SK-N-SH (cell line): Measurements from ENCODE around the gene PARD3B. TPM values are rescaled to one million over a fixed set of nuclear protein-coding genes. Genes with fewer than 3 reads are reported as not detected.

Source experiments
- CTCF ChIA-PET: fragments of 300-600, 350-600 bp; formaldehyde crosslinking; extraction: SDS; loops from one replicate; lab custom pipeline; 2021; lab: Yijun Ruan, JAX
- POLR2A ChIA-PET: fragments of 350-600 bp; sonication (Branson Sonifier 250); formaldehyde crosslinking; extraction: SDS; loops from one replicate; lab custom pipeline; 2020; ENCODE audit warnings: antibody characterized with exemption, inconsistent platforms; lab: Yijun Ruan, JAX
- DNase-seq: peaks from one replicate; pipeline ENCODE4 v3.0.0; 2012
- H2AFZ ChIP-seq: fragments of 200-600 bp; sonication (generic); 2 replicates; pipeline ENCODE4 v1.8.1; 2016; ENCODE audit warnings: antibody characterized with exemption, mild to moderate bottlenecking, low read depth
- H3F3A ChIP-seq: fragments of 200-600 bp; sonication (generic); replicated peaks from 2 replicates; pipeline ENCODE3; 2016; ENCODE audit warnings: antibody characterized with exemption, mild to moderate bottlenecking; ENCODE audit not compliant: insufficient read depth
- H3K27ac ChIP-seq, 2 experiments: fragments of 200-500 bp in 1 of 2; fragments of 200-600 bp in 1 of 2; sonication (Bioruptor generic) in 1 of 2; sonication (generic), shearing (Covaris generic) in 1 of 2; 2 replicates each; pipeline versions ENCODE4 v1.5.1 to v1.6.1; 2014 to 2016; ENCODE audit warnings: low read depth in 2 of 2, inconsistent platforms in 1 of 2, low read length in 1 of 2, mild to moderate bottlenecking in 1 of 2, mixed read lengths in 1 of 2
- H3K27me3 ChIP-seq: fragments of 200-600 bp; sonication (generic), shearing (Covaris generic); 2 replicates; pipeline ENCODE4 v1.6.1; 2016; ENCODE audit warnings: mixed run types; ENCODE audit not compliant: insufficient read depth
- H3K36me3 ChIP-seq, 2 experiments: fragments of 200-500 bp in 1 of 2; fragments of 200-600 bp in 1 of 2; sonication (Bioruptor generic) in 1 of 2; sonication (generic) in 1 of 2; replicated peaks in 1 of 2; 2 replicates each; pipeline versions ENCODE3 to v1.5.1; 2014 to 2016; ENCODE audit warnings: low read length in 1 of 2, mild to moderate bottlenecking in 1 of 2; ENCODE audit not compliant: insufficient read depth in 2 of 2, control insufficient read depth in 1 of 2
- H3K4me1 ChIP-seq, 2 experiments: fragments of 200-500 bp in 1 of 2; fragments of 200-600 bp in 1 of 2; sonication (Bioruptor generic) in 1 of 2; sonication (generic), shearing (Covaris generic) in 1 of 2; 2 replicates each; pipeline versions ENCODE4 v1.5.1 to v1.6.1; 2014 to 2016; ENCODE audit warnings: low read depth in 1 of 2, low read length in 1 of 2, mixed run types in 1 of 2; ENCODE audit not compliant: insufficient read depth in 2 of 2, control insufficient read depth in 1 of 2
- H3K4me2 ChIP-seq: fragments of 200-600 bp; sonication (generic), shearing (Covaris generic); 2 replicates; pipeline ENCODE4 v1.6.1; 2017; ENCODE audit warnings: mixed run types
- H3K4me3 ChIP-seq, 2 experiments: fragments of 200-500 bp in 1 of 2; fragments of 200-600 bp in 1 of 2; sonication (Bioruptor generic) in 1 of 2; sonication (generic), shearing (Covaris generic) in 1 of 2; 2 replicates each; pipeline versions ENCODE4 v1.5.1 to v1.8.1; 2014 to 2016; ENCODE audit warnings: low read depth in 2 of 2, inconsistent platforms in 1 of 2, low read length in 1 of 2, mild to moderate bottlenecking in 1 of 2, mixed read lengths in 1 of 2, moderate library complexity in 1 of 2
- H3K79me2 ChIP-seq: fragments of 200-600 bp; sonication (generic); 2 replicates; pipeline ENCODE4 v1.8.1; 2017; ENCODE audit warnings: mild to moderate bottlenecking; ENCODE audit not compliant: insufficient read depth
- H3K9ac ChIP-seq: fragments of 200-600 bp; sonication (generic); 2 replicates; pipeline ENCODE4 v1.6.1; 2017; ENCODE audit warnings: mixed run types
- H3K9me2 ChIP-seq: fragments of 200-600 bp; sonication (generic); 2 replicates; pipeline ENCODE4 v1.6.1; 2017; ENCODE audit warnings: mixed run types
- H3K9me3 ChIP-seq: fragments of 200-600 bp; sonication (generic); 2 replicates; pipeline ENCODE4 v1.6.1; 2017; ENCODE audit warnings: mixed run types, mild to moderate bottlenecking, moderate library complexity
- H4K20me1 ChIP-seq: fragments of 200-600 bp; sonication (generic); 2 replicates; pipeline ENCODE4 v1.6.1; 2017; ENCODE audit warnings: mild to moderate bottlenecking, mixed run types; ENCODE audit not compliant: insufficient read depth
- CHD2 ChIP-seq: fragments of 150-350 bp; IDR thresholded peaks from 2 replicates; pipeline ENCODE4 v1.6.1; 2018; ENCODE audit warnings: low read length; ENCODE audit not compliant: partially characterized antibody
- EP300 ChIP-seq, 2 experiments: IDR thresholded peaks; 2 replicates each; pipeline versions ENCODE4 v1.4.0 to v1.6.1; 2012; ENCODE audit warnings: borderline replicate concordance in 1 of 2, low read depth in 1 of 2, low read length in 1 of 2
- FOXJ3 ChIP-seq: sonication (generic); formaldehyde crosslinking; IDR thresholded peaks from 2 replicates; pipeline ENCODE4 v1.5.1; 2020; ENCODE audit warnings: mild to moderate bottlenecking, missing genetic modification reagents
- GATA2 ChIP-seq: sonication (generic); formaldehyde crosslinking; IDR thresholded peaks from 2 replicates; pipeline ENCODE4 v1.5.0; 2020; ENCODE audit warnings: mild to moderate bottlenecking, missing genetic modification reagents
- JUND ChIP-seq: IDR thresholded peaks from 2 replicates; pipeline ENCODE4 v1.4.0; 2012
- MEF2A ChIP-seq: IDR thresholded peaks from 2 replicates; pipeline ENCODE4 v1.4.0; 2012; ENCODE audit warnings: low read depth, borderline replicate concordance
- MXI1 ChIP-seq: IDR thresholded peaks from 2 replicates; pipeline ENCODE4 v1.6.1; 2012; ENCODE audit warnings: mild to moderate bottlenecking, low read depth, low read length, improper control_type of control experiment
- NFIC ChIP-seq: IDR thresholded peaks from 2 replicates; pipeline ENCODE4 v1.4.0; 2012; ENCODE audit warnings: borderline replicate concordance
- POLR2AphosphoS5 ChIP-seq: IDR thresholded peaks from 2 replicates; pipeline ENCODE4 v1.6.1; 2012; ENCODE audit warnings: low read depth, low read length
- RFX5 ChIP-seq: IDR thresholded peaks from 2 replicates; pipeline ENCODE4 v1.6.1; 2012; ENCODE audit warnings: mild to moderate bottlenecking, improper control_type of control experiment, low read length
- SMC3 ChIP-seq: IDR thresholded peaks from 2 replicates; pipeline ENCODE4 v1.6.1; 2012; ENCODE audit warnings: low read depth, low read length, improper control_type of control experiment
- TCF12 ChIP-seq: IDR thresholded peaks from 2 replicates; pipeline ENCODE4 v1.4.0; 2012
- YY1 ChIP-seq: IDR thresholded peaks from 2 replicates; pipeline ENCODE4 v1.4.0; 2012; ENCODE audit warnings: low read depth, mild to moderate bottlenecking
- WGBS: methylation state at CpG from one replicate; pipeline ENCODE4 v1.1.6; 2017; ENCODE audit warnings: low lambda C conversion rate; 5-methylcytosine and 5-hydroxymethylcytosine counted together
- polyA plus RNA-seq, 3 experiments: library from polyadenylated mRNA; depleted of rRNA; stranded (reverse); fragments of >200 nt; gene quantifications; 2 replicates each; pipeline ENCODE4 v1.2.3, GENCODE V29; 2012
- TF ChIP-seq, protein P1 (sequence below): IDR thresholded peaks from 2 replicates; pipeline ENCODE4 v1.4.0; 2012; ENCODE audit warnings: low read depth, borderline replicate concordance
- TF ChIP-seq, protein P2 (sequence below): IDR thresholded peaks from 2 replicates; pipeline ENCODE4 v1.6.1; 2012; ENCODE audit warnings: mild to moderate bottlenecking, low read depth, low read length, moderate library complexity
- TF ChIP-seq, protein P3 (sequence below): fragments of 200-600 bp; sonication (generic); IDR thresholded peaks from 2 replicates; pipeline ENCODE4 v1.6.1; 2017; ENCODE audit warnings: antibody characterized with exemption, mild to moderate bottlenecking, moderate library complexity

PARD3B gene
- polyA plus RNA-seq, 1 of the 3 experiments (the other 2 are of a cell fraction), result 0.87 TPM

DNA sequence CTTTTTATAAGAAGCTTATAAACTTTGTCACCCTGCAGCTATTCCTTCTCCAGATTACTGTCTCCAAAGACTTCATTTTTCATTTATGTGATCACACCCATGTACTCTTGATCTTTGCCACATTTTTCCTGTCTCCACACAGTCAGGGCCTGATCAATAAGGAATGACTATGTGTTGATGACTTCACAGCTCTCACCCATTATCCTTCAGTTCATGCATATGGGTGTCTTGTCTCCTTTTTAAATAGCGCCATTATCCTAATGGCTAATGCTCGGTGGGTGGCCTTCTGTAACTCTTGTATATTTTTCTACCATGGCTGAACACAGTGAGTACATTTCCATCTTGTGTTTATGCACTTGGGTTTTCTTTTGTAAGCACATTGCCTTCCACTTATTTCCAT is 801.4 kb downstream of the PARD3B start:
- Histone ChIP-seq H3K36me3 (no peaks in the 10 kb centered on the region), H3K9me2 (no peaks in the 10 kb centered on the region), H4K20me1 (no peaks in the 10 kb centered on the region), H3K4me2 (no peak overlapping the region), H3K27me3 (no peaks in the 10 kb centered on the region), H3K4me3 (no peak overlapping the region), H3K4me1 (no peaks in the 10 kb centered on the region; a peak in 2 of 4 replicates), H3F3A (no peaks in the 10 kb centered on the region), H3K9me3 (no peaks in the 10 kb centered on the region), H3K9ac (no peak overlapping the region), H3K79me2 (no peaks in the 10 kb centered on the region), H3K27ac (no peak overlapping the region), H2AFZ (no peak overlapping the region)
- no peak for TF ChIP-seq RFX5
- no peak for TF ChIP-seq FOXJ3 (CRISPR knock-in tag)
- TF ChIP-seq, protein P1, sequence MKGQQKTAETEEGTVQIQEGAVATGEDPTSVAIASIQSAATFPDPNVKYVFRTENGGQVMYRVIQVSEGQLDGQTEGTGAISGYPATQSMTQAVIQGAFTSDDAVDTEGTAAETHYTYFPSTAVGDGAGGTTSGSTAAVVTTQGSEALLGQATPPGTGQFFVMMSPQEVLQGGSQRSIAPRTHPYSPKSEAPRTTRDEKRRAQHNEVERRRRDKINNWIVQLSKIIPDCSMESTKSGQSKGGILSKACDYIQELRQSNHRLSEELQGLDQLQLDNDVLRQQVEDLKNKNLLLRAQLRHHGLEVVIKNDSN, result no peak
- no peak for TF ChIP-seq MEF2A
- no peak for TF ChIP-seq EP300 (IDR thresholded peaks at IDR 0.05; ENCODE audit: borderline replicate concordance in 1 of 2, low read depth in 1 of 2, low read length in 1 of 2)
- TF ChIP-seq SMC3, result no peak
- no peak for TF ChIP-seq MXI1
- no peak for TF ChIP-seq YY1
- TF ChIP-seq, protein P2, sequence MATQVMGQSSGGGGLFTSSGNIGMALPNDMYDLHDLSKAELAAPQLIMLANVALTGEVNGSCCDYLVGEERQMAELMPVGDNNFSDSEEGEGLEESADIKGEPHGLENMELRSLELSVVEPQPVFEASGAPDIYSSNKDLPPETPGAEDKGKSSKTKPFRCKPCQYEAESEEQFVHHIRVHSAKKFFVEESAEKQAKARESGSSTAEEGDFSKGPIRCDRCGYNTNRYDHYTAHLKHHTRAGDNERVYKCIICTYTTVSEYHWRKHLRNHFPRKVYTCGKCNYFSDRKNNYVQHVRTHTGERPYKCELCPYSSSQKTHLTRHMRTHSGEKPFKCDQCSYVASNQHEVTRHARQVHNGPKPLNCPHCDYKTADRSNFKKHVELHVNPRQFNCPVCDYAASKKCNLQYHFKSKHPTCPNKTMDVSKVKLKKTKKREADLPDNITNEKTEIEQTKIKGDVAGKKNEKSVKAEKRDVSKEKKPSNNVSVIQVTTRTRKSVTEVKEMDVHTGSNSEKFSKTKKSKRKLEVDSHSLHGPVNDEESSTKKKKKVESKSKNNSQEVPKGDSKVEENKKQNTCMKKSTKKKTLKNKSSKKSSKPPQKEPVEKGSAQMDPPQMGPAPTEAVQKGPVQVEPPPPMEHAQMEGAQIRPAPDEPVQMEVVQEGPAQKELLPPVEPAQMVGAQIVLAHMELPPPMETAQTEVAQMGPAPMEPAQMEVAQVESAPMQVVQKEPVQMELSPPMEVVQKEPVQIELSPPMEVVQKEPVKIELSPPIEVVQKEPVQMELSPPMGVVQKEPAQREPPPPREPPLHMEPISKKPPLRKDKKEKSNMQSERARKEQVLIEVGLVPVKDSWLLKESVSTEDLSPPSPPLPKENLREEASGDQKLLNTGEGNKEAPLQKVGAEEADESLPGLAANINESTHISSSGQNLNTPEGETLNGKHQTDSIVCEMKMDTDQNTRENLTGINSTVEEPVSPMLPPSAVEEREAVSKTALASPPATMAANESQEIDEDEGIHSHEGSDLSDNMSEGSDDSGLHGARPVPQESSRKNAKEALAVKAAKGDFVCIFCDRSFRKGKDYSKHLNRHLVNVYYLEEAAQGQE, result no peak
- TF ChIP-seq NFIC, result no peak
- TF ChIP-seq TCF12, result no peak
- TF ChIP-seq JUND, result no peak
- TF ChIP-seq, protein P3, sequence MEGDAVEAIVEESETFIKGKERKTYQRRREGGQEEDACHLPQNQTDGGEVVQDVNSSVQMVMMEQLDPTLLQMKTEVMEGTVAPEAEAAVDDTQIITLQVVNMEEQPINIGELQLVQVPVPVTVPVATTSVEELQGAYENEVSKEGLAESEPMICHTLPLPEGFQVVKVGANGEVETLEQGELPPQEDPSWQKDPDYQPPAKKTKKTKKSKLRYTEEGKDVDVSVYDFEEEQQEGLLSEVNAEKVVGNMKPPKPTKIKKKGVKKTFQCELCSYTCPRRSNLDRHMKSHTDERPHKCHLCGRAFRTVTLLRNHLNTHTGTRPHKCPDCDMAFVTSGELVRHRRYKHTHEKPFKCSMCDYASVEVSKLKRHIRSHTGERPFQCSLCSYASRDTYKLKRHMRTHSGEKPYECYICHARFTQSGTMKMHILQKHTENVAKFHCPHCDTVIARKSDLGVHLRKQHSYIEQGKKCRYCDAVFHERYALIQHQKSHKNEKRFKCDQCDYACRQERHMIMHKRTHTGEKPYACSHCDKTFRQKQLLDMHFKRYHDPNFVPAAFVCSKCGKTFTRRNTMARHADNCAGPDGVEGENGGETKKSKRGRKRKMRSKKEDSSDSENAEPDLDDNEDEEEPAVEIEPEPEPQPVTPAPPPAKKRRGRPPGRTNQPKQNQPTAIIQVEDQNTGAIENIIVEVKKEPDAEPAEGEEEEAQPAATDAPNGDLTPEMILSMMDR, result no peak
- WGBS, result 93% methylated on average over 2 of the region's 2 CpGs
- ChIA-PET CTCF (no interaction called here), POLR2A (no interaction called here)
- no peak for DNase-seq

DNA sequence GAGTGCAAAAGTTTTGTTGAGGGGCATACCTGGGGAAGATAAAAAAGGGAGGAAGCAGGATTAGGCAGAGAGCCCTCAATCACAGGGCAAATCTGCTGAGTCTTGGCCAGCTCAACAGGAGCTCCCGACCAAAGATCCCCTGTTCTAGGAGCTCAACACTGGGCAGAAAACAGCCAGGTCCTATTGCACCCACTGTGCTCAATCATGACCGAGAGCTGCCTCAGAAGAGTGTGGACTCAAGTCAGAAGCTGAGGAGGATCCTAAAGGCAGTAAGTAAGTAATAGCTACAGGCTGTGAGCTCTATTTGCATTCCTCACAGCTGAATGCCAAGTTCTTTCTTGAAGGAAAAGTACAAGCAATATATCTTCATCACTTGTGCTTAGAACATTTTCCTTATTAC is 802.6 kb downstream of the PARD3B start:
- Histone ChIP-seq H3K27ac (no peak overlapping the region), H3K4me2 (no peak overlapping the region), H3K9ac (no peak overlapping the region), H3K9me2 (no peaks in the 10 kb centered on the region), H2AFZ (no peak overlapping the region), H3K4me3 (no peak overlapping the region), H3K79me2 (no peaks in the 10 kb centered on the region), H3K4me1 (peaks cover 2 to 4% of the 10 kb centered on the region in 2 experiments), H3F3A (peaks cover 1% of the 10 kb centered on the region), H3K9me3 (no peaks in the 10 kb centered on the region), H3K36me3 (no peaks in the 10 kb centered on the region), H3K27me3 (no peaks in the 10 kb centered on the region), H4K20me1 (no peaks in the 10 kb centered on the region)
- CTCF ChIA-PET, result no interaction called here
- DNase-seq, result no peak
- POLR2A ChIA-PET, result no interaction called here
- whole genome bisulfite sequencing, result 80% methylated on average over 1 of the region's 2 CpGs
- TF ChIP-seq, protein P3, result no peak
- TF ChIP-seq POLR2AphosphoS5 (no peak), GATA2 (CRISPR knock-in tag) (no peak), MXI1 (no peak), CHD2 (no peak)
- TF ChIP-seq, protein P2, result no peak
